ENCODE data around the gene FGR.
"Not testable (repeated sequence)": the region's sequence is repeated elsewhere in the genome, so short reads cannot be mapped to it uniquely, and the experiment has no call there.

The FGR gene

GRCh38 chr1:27634177-27634984 is 604 bp downstream of the FGR start:
- ATAC-seq = no peak

- no peak for ATAC-seq
Measured at GRCh38 chr1:27633640-27634176, 1.3 kb downstream of the FGR start.

- ATAC-seq = no peak
Measured at GRCh38 chr1:27633298-27633610, 1.7 kb downstream of the FGR start.

GRCh38 chr1:27632387-27633297 is 2.3 kb downstream of the FGR start:
- peak; percentile 48 to 59 for ATAC-seq

- ATAC-seq = no peak
Measured at GRCh38 chr1:27630859-27631491, 4.0 kb downstream of the FGR start.

- no peak for ATAC-seq
Measured at GRCh38 chr1:27628712-27629111, 6.3 kb downstream of the FGR start.

GRCh38 chr1:27627733-27628132 is 7.3 kb downstream of the FGR start:
- ATAC-seq = not testable (repeated sequence)

- no peak for ATAC-seq
Measured at GRCh38 chr1:27627061-27627460, 7.9 kb downstream of the FGR start.

- no peak for ATAC-seq
Measured at GRCh38 chr1:27626031-27626935, 8.7 kb downstream of the FGR start.

GRCh38 chr1:27624467-27625178 is 10.4 kb downstream of the FGR start:
- ATAC-seq = peak in 1 of 2 donors; percentile 18

- ATAC-seq = no peak
Measured at GRCh38 chr1:27623327-27624212, 11.4 kb downstream of the FGR start.

GRCh38 chr1:27622828-27623227 is 12.2 kb downstream of the FGR start:
- ATAC-seq = no peak

GRCh38 chr1:27621051-27621920 is 13.7 kb downstream of the FGR start:
- ATAC-seq = no peak

GRCh38 chr1:27619782-27620438 is 15.1 kb downstream of the FGR start:
- not testable (repeated sequence) for ATAC-seq

- peak; percentile 82 to 88 for ATAC-seq
Measured at GRCh38 chr1:27618341-27619082, 16.5 kb downstream of the FGR start.

- no peak for ATAC-seq
Measured at GRCh38 chr1:27617420-27617819, 17.6 kb downstream of the FGR start.

- ATAC-seq = no peak
Measured at GRCh38 chr1:27616441-27616840, 18.5 kb downstream of the FGR start.

Data from activated CD4-positive, CD25-positive, alpha-beta regulatory T cell treated with anti-CD3 and anti-CD28 coated beads, Interleukin-2, amount 50 U/mL, for 24 hours (primary cell).